Gastroesophageal sphincter (tissue), 4 donors: Measurements from ENCODE around the gene SCT. TPM values are rescaled to one million over a fixed set of nuclear protein-coding genes. Genes with fewer than 3 reads are reported as not detected.
"Not testable (repeated sequence)": the region's sequence is repeated elsewhere in the genome, so short reads cannot be mapped to it uniquely, and the experiment has no call there.

Experiments
- ATAC-seq: fragments of 150-250 bp; one replicate; pipeline ENCODE4 v1.9.1; 2016; ENCODE audit warnings: mild to moderate bottlenecking, moderate library complexity
- H3K27ac ChIP-seq, 4 donors: fragments of 200-600 bp; sonication (generic) in 3 of 4; 1 replicate in 3 of 4; 2 replicates in 1 of 4; pipeline ENCODE4 v1.5.1; 2016 to 2019
- H3K27me3 ChIP-seq: fragments of 200-600 bp; sonication (generic); one replicate; pipeline ENCODE4 v1.5.1; 2019
- H3K36me3 ChIP-seq, 2 donors: fragments of 200-600 bp; sonication (generic); one replicate each; pipeline ENCODE4 v1.5.1; 2019; ENCODE audit warnings: control low read depth in 1 of 2
- H3K4me1 ChIP-seq, 3 donors: fragments of 200-600 bp; sonication (generic); 1 replicate in 2 of 3; 2 replicates in 1 of 3; pipeline ENCODE4 v1.5.1; 2016 to 2019; ENCODE audit warnings: control low read depth in 2 of 3
- H3K4me3 ChIP-seq, 2 donors: fragments of 200-600 bp; sonication (generic); one replicate each; pipeline ENCODE4 v1.5.1; 2019; ENCODE audit warnings: mild to moderate bottlenecking in 1 of 2, moderate library complexity in 1 of 2
- H3K9me3 ChIP-seq, 3 donors: fragments of 200-600 bp; sonication (generic); one replicate each; pipeline ENCODE4 v1.5.1; 2017 to 2019; ENCODE audit warnings: control low read depth in 2 of 3
- CTCF ChIP-seq, 4 experiments: fragments of 200-600 bp in 2 of 4; fragments of 450-650 bp in 2 of 4; sonication (generic) in 1 of 4; IDR thresholded peaks; one replicate each; pipeline ENCODE4 v1.5.1; 2017 to 2019; ENCODE audit warnings: antibody characterized with exemption in 4 of 4, mild to moderate bottlenecking in 2 of 4, moderate library complexity in 2 of 4
- EP300 ChIP-seq: sonication (generic); formaldehyde crosslinking; IDR thresholded peaks from one replicate; pipeline ENCODE4 v1.6.1; 2017; ENCODE audit warnings: antibody characterized with exemption, mild to moderate bottlenecking
- POLR2A ChIP-seq, 2 donors: fragments of 450-650 bp; IDR thresholded peaks; one replicate each; pipeline ENCODE4 v1.6.1; 2017; ENCODE audit warnings: antibody characterized with exemption in 2 of 2, mild to moderate bottlenecking in 2 of 2, moderate library complexity in 1 of 2
- POLR2AphosphoS5 ChIP-seq: sonication (generic); formaldehyde crosslinking; IDR thresholded peaks from one replicate; pipeline ENCODE4 v1.6.1; 2017; ENCODE audit warnings: antibody characterized with exemption
- WGBS, 2 donors: methylation state at CpG; one replicate each; pipeline ENCODE4 v1.1.5; 2018; ENCODE audit warnings: low coverage in 1 of 2; 5-methylcytosine and 5-hydroxymethylcytosine counted together
- total RNA-seq, 4 donors: library from RNA; depleted of rRNA; stranded (reverse); fragments of >200 nt; gene quantifications; one replicate each; pipeline ENCODE4 v1.1.0, GENCODE V29; 2016

Gene SCT
- total RNA-seq, 4 donors from 2014 or later, result not detected

GRCh38 chr11:657691-658126 is 30.7 kb upstream of the SCT start:
- H3K36me3 ChIP-seq, result peaks cover 0 to 83% of the 10 kb centered on the region in 2 donors
- no peak for ATAC-seq

DNA sequence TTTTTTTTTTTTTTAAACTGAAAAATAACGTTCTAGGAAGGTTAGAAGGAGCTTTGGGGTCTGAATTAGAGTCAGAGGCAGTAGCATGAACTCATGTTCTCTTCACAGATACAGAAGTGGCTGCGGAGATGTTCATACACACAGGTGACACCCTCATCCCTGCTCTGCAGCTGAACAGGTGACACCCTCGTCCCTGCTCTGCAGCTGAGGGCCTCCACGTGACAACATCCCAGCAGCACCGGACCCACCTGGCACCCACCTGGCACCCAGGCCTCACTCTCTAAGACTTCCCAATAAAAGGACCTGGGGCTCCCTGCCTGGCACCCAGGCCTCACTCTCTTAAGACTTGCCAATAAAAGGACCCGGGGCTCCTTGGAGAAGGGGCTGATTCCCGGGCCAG is 29.9 kb upstream of the SCT start:
- Histone ChIP-seq H3K9me3 (no peaks in the 10 kb centered on the region), H3K27ac (no peak overlapping the region), H3K4me1 (no peaks in the 10 kb centered on the region), H3K27me3 (no peaks in the 10 kb centered on the region), H3K4me3 (no peak overlapping the region), H3K36me3 (peaks cover 0 to 78% of the 10 kb centered on the region in 2 donors)
- WGBS, 2 donors, result 33% methylated on average over 1 of the region's 7 CpGs; no CpG with 5 or more reads in 1 of the 2 donors
- ATAC-seq, result no peak
- TF ChIP-seq POLR2AphosphoS5, result no peak
- no peak for TF ChIP-seq CTCF (IDR thresholded peaks at IDR 0.05)
- no peak for TF ChIP-seq EP300
- no peak for TF ChIP-seq POLR2A (IDR thresholded peaks at IDR 0.05)

More at GRCh38 chr11:657691-658126, 30.7 kb upstream of the SCT start:
- Histone ChIP-seq H3K4me3 (no peak overlapping the region), H3K27me3 (no peaks in the 10 kb centered on the region), H3K27ac (no peak overlapping the region), H3K9me3 (no peaks in the 10 kb centered on the region), H3K4me1 (peaks cover 0 to 1% (median 0%) of the 10 kb centered on the region in 3 donors)
- 60 to 86% methylated on average over 3 to 8 of the region's 14 CpGs for WGBS, 2 donors
- TF ChIP-seq CTCF (IDR thresholded peaks at IDR 0.05) (no peak), POLR2A (IDR thresholded peaks at IDR 0.05) (no peak), EP300 (no peak), POLR2AphosphoS5 (no peak)

DNA sequence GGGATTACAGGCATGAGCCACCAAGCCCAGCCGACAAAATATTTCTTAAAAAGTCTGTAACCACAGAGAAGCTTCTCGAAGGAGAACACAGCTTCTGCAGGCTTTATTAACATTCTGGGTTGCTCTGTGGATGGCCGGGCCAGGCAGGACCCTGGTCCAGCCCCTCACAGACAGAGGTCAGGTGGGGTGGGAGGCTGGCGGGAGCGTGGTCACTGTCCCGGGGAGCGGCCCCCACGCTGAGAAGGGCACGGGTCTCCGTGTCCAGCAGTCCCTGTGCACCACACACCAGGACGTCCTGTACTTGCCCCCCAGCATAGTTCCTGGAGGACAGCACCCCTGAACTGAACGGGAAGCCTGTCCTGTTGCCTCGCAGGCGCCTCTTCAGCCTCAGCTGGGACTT is 29.4 kb upstream of the SCT start:
- Histone ChIP-seq H3K27ac (no peak overlapping the region), H3K4me3 (no peak overlapping the region), H3K36me3 (peaks cover 0 to 77% of the 10 kb centered on the region in 2 donors), H3K27me3 (no peaks in the 10 kb centered on the region), H3K9me3 (no peaks in the 10 kb centered on the region), H3K4me1 (no peaks in the 10 kb centered on the region)
- TF ChIP-seq EP300 (no peak), POLR2AphosphoS5 (no peak), POLR2A (IDR thresholded peaks at IDR 0.05) (no peak), CTCF (IDR thresholded peaks at IDR 0.05) (no peak)
- ATAC-seq, result no peak
- 87 to 100% methylated on average over 2 to 3 of the region's 14 CpGs for WGBS, 2 donors

DNA sequence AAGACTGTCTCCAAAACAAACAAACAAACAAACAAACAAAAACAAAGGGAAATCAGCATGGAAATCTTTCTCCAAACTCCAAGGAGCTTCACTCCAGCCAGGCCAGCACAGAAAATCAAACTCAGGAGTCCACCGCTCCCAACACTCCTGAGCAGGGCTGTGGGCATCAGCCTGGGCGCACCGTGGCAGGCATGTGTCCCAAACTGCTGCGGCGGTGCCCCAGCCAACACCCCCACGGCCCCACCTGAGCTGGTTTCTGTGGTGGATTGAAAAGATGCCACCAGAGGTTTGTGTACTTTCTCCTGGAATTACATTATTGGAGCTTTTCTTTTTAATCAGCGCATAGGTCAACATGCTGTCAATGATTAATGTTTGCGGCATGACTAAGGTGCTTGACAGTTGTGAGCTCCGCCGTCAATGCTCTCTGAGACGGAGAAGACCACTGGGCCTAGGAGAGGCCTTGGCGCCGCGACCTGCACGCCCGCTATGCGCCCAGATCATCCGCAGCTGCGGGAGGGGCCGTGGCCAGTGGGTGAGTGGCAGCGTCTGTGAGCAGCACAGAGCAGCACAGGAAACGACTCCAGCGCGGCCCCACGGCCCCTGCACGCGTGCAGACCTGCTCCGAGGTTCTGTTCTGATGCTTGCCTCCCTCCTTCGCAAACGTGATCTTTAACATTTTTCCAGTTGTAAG is 28.2 kb upstream of the SCT start:
- no peaks in the 10 kb centered on the region for H3K9me3 ChIP-seq
- H3K4me1 ChIP-seq, result no peaks in the 10 kb centered on the region
- no peak overlapping the region for H3K27ac ChIP-seq
- no peak overlapping the region for H3K4me3 ChIP-seq
- TF ChIP-seq EP300 (no peak), POLR2A (IDR thresholded peaks at IDR 0.05) (no peak), CTCF (IDR thresholded peaks at IDR 0.05) (no peak)
- WGBS, 2 donors, result 90 to 94% methylated on average over 8 to 14 of the region's 30 CpGs
- peaks cover 0 to 75% of the 10 kb centered on the region in 2 donors for H3K36me3 ChIP-seq
- no peak for ATAC-seq
- H3K27me3 ChIP-seq, result no peaks in the 10 kb centered on the region

GRCh38 chr11:654444-654843 is 27.5 kb upstream of the SCT start:
- not testable (repeated sequence) for H3K27me3 ChIP-seq, H3K27ac ChIP-seq, H3K9me3 ChIP-seq, ATAC-seq, H3K4me1 ChIP-seq, H3K4me3 ChIP-seq
- H3K36me3 ChIP-seq, result peaks cover 0 to 72% of the 10 kb centered on the region in 2 donors
- 100% methylated on average over 1 of the region's 12 CpGs; no CpG with 5 or more reads in 1 of the 2 donors for WGBS, 2 donors
